HG02981 (cell line): Measurements from ENCODE around the gene ATP4B.
"Not testable (repeated sequence)": the region's sequence is repeated elsewhere in the genome, so short reads cannot be mapped to it uniquely, and the experiment has no call there.

Experiments
- ATAC-seq: cut with Tn5 transposase; IDR thresholded peaks from one replicate; pipeline ENCODE4 v1.9.1; 2021; ENCODE audit warnings: mild to moderate bottlenecking, moderate library complexity; ENCODE audit not compliant: unreplicated experiment

Gene ATP4B

DNA sequence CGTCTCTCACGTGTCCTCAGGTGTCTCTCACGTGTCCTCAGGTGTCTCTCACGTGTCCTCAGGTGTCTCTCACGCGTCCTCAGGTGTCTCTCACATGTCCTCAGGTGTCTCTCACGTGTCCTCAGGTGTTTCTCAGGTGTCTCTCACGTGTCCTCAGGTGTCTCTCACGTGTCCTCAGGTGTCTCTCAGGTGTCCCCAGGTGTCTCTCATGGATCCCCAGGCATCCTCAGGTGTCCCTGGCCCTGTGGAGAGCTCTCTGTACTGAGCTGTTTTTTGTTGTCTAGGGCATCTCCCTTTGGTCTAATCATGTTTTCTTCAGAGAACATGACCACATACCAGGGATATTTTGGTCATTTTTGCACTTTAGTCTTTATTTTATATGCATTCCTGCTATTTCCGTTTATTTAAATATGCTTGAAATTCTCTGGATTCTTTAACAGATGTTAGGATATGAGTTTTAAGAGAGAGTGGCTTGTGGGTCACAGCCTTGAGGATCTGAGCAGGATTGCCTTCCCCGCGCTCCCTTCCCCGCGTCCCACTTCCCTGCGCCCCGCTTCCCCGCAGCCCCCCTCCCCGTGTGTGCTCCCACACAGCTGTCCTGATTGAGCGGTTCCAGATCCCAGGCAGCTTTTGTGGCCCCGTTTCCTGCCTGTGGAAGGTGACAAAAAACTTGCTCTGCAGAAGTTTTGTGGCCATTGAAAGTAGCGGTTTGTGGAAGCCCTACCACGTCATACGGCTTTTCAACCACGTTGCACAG lies 31.9 kb downstream of the ATP4B start:
- ATAC-seq, result no peak

DNA sequence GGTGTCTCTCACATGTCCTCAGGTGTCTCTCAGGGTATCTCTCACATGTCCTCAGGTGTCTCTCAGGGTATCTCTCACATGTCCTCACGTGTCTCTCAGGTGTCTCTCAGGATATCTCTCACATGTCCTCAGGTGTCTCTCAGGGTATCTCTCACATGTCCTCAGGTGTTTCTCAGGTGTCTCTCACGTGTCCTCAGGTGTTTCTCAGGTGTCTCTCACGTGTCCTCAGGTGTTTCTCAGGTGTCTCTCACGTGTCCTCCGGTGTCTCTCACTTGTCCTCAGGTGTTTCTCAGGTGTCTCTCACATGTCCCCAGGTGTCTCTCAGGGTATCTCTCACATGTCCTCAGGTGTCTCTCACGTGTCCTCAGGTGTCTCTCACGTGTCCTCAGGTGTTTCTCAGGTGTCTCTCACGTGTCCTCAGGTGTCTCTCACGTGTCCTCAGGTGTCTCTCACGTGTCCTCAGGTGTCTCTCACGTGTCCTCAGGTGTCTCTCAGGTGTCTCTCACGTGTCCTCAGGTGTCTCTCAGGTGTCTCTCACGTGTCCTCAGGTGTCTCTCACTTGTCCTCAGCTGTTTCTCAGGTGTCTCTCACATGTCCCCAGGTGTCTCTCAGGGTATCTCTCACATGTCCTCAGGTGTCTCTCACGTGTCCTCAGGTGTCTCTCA lies 33.2 kb downstream of the ATP4B start:
- ATAC-seq, result not testable (repeated sequence)

DNA sequence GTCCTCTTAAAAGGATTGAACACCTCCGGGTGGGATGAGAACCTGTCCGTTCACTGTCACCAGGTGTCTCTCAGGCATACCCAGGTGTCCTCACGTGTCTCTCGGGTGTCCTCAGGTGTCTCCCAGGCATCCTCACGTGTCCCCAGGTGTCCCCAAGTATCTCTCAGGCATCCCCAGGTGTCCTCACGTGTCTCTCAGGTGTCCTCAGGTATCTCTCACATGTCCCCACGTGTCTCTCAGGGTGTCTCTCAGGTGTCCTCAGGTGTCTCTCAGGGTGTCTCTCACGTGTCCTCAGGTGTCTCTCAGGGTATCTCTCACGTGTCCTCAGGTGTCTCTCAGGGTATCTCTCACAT lies 33.8 kb downstream of the ATP4B start:
- no peak for ATAC-seq

DNA sequence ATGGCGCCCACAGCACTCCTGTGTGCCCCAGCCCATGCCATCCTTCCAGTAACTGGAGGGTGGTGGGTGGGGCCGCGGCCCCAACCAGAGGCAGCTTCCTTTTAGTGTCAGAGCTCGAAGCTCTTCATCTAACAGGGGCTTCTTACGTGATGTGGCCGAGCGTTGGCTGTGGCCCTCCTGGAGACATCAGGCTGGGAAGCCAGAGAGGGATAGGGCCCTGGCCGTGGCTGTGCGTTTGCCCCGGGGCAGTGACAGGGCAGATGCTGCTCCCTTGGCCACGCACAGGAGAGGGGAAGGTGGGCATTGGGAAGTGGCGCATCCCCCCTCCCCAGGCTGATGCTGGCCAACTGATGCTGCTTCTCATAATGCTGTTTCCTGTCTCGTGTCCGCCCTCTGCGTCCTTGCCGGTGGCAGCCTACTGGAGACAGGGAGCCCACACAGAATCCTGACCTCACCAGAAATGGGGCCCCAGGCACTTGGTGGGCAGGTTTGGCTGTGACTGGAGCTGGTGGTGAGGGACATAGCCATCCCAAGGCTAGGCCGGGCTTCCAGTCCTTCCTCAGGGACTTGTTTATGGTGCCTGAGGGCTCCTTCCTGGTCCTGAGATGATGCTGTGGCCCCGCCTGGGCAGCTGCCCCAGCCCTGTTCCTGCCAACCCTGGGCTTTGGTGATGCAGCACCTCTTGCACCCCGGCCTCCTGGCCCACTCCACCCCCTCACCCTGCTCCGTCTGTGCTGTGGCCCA lies 34.3 kb downstream of the ATP4B start:
- no peak for ATAC-seq

DNA sequence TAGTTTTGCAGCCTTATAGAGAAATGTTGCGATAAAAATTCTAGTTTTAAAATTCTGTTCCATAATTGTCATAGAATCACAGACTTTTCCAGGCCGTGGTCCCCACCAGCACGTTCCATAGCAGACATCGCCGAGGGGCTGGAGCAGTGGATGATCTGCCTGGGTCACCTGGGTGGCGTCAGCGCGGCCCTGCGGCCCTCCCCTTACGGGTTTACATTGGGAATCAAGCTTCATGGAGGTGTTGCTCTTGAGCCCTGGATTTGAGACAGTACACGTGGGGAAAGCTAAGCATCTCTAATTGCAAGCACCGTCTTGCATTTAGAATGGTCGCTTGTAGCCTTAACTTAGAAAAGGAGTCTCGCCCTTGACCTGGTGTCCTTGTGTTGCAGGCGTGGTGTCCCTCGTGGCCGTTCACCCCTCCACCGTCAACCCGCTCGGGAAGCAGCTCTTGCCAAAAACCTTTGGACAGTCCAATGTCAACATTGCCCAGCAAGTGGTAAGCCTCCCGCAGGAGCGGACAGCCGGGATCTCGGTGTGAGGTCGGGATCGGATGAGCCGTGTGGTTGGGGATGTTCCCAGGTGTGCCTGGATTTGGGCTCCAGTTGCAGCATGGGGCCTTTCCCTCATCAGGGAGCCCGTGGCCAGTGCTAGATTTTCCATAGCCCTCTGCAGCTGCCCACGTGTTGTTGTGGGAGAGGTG lies 35.1 kb downstream of the ATP4B start:
- no peak for ATAC-seq

DNA sequence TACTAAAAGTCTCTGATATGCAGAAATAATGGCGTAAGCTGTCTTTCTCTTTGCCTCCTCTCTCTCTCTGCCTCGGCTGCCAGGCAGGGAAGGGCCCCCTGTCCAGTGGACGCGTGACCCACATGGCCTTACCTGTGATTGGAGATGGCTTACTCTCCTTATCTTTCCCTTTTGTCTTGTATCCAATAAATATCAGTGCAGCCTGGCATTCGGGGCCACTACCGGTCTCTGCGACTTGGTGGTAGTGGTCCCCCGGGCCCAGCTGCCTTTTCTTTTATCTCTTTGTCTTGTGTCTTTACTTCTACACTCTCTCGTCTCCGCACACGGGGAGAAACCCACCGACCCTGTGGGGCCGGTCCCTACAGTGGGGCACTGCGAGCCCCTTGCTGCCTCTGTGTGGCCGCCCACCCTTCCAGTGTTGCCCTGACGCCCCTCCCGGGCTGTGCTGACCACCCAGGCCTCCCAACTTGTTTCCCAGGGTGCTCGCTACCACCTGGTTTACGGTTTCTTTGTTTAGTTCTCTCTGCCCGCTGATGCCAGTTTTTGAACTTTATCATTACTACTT lies 35.9 kb downstream of the ATP4B start:
- not testable (repeated sequence) for ATAC-seq

DNA sequence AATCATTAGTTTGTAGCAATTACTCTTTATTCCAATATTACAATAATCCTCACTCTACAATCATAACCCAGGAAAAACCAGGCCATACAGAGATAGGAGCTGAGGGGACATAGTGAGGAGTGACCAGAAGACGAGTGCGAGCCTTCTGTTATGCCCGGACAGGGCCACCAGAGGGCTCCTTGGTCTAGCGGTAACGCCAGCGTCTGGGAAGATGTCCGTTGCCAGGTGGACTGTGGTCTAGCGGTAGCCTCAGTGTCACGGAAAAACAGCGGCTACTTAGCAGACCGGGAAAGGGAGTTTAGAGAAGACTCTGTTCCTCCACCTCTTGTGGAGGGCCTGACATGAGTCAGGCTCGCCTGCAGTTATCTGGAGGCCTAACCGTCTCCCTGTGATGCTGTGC lies 36.5 kb downstream of the ATP4B start:
- ATAC-seq, result not testable (repeated sequence)

DNA sequence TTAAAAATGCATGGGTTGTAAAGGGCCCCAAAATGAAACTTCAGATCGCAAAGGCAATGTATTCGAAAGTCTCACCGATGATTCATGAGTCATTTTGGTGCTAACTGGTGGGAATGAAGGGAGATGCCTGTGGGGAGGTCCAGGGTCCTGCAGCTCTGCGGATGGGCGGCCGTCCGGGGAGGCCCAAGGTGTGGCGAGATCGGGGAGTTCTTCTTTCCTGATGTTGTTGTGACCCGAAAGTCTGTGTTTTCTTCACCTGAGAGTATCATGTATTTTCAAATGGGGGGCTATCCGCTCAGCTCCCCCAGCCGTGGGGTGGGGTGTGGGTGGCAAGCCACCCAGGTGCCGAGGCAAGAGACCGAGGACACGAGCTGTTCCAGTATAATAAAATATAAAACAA lies 37.0 kb downstream of the ATP4B start:
- no peak for ATAC-seq

DNA sequence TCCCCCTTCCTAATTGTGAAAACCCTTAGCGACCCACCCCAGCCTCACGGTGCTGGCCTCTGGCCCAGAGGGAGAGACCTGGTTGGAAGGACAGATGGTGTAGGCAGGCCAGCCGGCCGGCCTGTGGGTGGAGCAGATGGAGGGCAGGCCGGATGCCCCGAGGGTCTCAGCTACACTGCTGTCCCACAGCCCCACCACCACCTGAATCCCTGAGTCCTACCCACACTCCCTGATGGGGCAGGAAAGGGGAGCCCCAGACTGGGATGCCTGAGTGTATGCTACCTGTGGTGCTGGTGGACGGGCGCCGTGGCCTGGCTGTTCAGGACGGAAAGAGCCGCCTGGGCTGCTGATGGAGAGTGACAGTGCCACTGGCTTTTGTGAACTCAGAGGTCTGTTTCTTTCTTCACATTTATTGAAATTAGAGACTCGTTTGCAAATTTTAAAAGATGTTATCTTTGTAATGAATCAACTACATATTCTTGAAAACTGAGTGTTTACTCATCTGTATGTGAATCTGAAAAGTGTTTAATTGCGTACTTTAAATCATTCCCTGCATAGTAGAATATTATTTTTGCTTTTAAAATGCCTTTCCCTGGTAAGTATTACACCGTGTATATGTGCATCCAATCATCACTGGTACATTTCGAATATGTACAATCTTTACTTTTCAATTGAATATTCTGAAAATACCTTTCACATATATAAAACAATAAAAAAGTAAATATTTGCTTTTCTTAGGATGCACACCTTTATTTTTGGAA lies 37.8 kb downstream of the ATP4B start:
- no peak for ATAC-seq

DNA sequence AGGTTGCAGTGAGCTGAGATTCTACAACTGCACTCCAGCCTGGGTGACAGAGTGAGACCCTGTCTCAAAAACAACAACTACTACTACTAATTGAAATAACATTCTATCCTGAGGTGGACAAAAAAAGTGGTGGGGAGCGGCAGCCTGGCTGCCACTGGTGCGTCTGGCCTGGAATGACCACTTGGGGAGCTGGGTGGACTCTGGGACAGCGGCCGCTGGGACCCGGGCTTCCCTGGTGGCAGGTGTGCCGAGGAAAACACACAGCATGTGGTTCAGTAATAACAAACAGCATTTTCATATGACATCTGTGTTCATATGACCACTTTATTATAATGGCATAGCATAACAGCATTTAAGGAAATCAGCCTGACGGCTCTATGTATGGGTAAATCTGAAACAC lies 39.5 kb downstream of the ATP4B start:
- no peak for ATAC-seq

DNA sequence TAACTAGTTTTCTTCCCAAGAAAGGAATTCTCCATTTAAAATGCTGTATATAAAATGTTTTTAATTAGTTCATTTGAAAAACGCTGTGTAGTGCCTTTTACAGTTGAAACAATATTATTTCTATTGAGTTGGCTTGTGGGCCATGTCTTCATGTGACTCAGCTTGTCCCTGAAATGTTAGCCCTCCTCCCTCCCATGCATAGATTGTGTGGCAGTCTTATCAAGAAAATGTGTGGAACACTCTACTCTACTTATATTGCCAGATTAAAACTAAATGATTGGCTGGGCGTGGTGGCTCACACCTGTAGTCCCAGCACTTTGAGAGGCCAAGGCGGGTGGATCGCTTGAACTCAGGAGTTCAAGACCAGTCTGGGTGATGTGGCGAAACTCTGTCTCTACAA lies 40.0 kb downstream of the ATP4B start:
- no peak for ATAC-seq

DNA sequence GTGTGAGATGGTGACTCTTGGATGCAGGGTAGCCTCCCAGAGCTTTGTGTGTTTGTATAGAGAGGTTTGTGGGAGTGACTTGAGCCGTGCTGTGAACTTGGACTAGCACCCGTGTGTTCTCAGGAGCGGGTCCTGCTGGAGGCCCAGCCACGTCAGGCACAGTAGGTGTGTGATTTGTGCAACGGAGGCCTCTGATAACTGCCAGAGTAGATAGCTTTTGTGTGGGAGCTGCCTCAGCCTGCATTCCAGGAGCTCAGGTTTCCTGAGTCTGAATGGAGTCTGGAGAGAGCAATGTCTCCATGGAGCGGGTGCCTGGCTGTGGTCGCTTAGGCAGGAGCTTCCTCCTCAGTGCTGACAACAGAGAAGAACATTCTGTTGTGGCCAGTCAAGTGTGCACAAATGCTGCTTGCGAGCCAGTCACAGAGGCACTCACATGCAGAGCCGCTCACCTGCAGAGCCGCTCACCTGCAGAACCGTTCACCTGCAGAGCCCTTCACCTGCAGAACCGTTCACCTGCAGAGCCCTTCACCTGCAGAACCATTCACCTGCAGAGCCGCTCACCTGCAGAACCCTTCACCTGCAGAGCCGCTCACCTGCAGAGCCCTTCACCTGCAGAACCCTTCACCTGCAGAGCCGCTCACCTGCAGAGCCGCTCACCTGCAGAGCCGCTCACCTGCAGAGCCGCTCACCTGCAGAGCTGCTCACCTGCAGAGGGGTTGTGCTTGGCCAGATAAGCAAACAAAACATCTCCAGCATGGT lies 40.8 kb downstream of the ATP4B start:
- no peak for ATAC-seq

DNA sequence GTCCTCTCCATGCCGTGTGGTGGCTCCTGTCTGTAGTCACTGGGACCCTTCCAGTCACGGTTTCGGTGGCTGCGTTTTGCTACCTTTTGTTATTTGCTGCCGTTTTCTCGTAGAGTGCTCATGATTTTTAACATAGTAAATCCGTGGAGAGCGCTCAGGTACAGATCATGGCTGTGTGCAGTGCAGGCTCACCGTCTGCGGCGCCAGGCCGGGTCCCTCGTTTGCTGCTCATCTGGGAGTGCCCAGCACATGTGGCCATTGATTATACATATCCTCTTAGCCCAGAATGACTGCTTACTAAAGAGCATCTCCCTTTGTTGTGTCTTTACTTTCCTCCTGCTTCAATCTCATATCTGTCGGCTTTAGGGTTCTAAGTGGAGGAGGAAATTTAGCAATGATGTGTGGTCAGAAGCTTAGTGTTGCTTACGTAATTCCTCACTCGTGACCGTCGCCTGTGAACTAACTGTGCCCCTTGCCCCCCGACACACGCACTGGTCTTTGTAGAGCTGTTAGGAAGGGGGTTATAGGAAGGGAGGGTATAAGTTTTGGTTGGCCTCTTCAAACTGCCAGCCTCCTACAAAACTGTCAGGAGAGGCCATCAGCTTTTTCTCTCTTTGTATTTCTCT lies 41.6 kb downstream of the ATP4B start:
- no peak for ATAC-seq

DNA sequence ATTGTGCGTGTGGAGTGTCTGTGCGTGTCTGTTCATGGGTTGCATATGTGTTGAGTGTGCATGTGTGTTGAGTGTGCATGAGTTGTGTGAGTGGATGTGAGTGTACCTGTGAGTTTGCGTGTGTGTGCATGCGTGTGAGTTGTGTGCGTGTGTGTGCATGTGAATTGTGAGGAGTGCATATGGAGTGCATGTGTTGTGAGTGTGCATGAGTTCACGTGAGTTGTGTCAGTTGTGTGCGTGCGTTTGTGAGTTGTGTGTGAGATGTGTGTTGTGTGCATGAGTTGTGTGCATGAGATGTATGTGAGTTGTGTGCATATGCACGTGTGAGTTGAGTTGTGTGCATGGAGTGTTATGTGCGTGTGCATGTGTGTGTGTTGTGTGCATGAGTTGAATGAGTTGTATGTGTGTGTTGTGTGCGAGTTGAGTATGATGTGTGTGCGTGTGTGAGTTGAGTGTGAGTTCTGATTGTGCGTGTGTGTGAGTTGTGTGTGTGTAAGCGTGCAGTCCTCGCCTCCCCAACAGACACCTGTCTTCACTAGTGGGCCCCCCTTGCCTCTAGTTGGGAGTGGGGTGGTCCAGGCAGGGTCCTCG lies 44.1 kb downstream of the ATP4B start:
- no peak for ATAC-seq

DNA sequence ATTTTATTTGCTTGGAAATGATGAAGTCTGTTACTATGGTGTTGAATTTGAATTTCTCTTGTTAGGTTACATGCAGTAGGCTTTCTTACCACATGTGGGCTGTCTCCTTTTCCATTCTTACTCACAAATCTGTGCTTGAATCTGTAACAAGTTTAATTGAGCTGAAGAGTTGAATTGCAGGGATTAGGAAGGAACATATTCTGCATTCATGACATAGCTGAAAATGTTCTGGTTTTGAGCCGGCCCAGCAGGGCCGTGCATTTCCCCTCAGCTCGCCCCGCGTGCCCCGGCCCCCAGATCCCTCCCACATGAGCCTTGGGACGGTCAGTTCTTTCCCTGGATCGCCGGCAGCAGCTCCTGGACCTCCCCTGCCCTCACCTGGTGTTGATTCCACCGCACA lies 45.4 kb downstream of the ATP4B start:
- ATAC-seq, result no peak

DNA sequence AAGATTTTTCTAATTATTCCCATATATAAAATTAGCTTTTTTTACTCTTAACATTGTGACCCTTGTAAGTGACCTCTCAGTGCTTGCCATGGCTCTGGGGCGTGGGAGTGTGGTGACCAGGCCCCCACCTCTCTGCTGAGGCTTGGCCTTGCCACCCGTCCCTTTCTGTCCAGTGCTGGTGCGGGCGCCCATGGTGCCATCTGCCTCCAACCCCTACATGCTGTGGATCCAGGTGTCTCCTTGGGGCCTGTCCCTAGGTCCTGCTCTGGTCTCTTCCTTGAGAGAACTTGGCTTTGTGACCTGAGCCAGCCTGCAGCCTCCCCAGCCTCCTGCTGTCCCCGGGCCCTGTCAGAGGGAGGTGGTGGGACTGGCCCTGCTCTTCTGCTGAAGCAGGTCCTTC lies 46.0 kb downstream of the ATP4B start:
- ATAC-seq, result no peak

DNA sequence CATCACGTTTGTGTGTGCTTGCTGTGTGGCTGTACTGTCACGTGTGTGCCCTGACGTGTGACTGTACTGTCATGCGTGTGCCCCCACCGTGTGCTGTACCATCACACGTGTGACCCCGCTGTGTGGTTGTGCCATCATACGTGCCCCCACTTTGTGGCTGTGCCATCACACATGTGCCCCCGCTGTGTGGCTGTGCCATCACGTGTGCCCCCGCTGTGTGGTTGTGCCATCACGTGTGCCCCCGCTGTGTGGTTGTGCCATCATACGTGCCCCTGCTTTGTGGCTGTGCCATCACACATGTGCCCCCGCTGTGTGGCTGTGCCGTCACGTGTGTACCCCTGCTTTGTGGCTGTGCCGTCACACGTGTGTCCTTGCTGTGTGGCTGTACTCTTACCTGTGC lies 47.7 kb downstream of the ATP4B start:
- no peak for ATAC-seq

DNA sequence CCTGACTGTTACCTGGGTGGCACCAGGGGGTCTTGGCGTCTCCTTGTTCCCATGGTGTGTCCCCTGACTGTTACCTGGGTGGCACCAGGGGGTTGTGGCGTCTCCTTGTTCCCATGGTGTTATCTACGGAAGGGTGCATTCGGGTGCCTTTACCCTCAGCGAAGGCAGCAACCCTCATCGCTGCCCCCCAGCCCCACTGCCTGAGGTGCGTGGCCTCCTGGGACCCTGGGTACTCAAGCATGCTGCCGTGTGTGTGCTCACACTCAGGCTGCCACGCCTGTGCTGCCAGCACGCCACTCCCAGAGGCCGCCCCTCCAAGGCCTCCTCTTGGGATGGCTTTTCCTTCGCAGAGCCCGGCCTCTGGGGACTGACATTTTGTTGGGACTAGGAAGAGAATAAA lies 48.4 kb downstream of the ATP4B start:
- no peak for ATAC-seq

DNA sequence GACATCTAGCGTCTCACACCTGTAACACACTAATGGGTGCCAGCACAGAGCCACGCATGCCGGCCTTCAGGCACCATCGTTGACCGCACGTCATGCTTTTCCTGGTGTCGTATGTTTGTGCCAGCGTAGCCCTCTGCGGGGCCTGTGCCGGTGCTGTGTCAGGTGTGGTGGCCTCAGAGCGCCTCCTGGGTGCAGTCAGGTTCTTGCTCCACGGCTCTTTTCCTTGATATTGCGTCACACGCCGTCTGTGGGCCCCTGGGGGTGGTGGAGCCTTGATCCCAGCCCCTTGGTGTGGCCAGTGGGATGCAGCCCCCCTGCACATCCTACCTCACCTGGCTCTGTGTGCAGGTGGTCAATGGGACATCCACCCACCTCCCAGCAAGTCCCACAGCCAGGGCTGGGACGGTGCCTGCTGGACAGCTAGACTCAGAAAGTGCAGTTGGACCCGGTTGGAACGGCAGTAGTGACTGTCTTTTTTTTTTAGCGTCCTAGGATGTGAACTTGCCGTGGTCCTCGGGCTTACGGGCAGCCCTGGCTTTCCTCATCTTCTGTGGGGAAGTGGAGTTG lies 48.9 kb downstream of the ATP4B start:
- ATAC-seq, result no peak
